IPS-18c (cell line): Measurements from ENCODE around the gene PAF1.
"Not testable (repeated sequence)": the region's sequence is repeated elsewhere in the genome, so short reads cannot be mapped to it uniquely, and the experiment has no call there.

Experiments used
- H3K4me3 ChIP-seq: 2 replicates; pipeline ENCODE4 v1.7.0; 2013; ENCODE audit warnings: low read depth, mild to moderate bottlenecking, low read length, moderate library complexity; ENCODE audit not compliant: insufficient read depth
- H3K9me3 ChIP-seq: one replicate; pipeline ENCODE4 v1.6.1; 2013; ENCODE audit warnings: mild to moderate bottlenecking, low read length, moderate library complexity; ENCODE audit not compliant: control insufficient read depth, insufficient read depth

Gene PAF1

DNA sequence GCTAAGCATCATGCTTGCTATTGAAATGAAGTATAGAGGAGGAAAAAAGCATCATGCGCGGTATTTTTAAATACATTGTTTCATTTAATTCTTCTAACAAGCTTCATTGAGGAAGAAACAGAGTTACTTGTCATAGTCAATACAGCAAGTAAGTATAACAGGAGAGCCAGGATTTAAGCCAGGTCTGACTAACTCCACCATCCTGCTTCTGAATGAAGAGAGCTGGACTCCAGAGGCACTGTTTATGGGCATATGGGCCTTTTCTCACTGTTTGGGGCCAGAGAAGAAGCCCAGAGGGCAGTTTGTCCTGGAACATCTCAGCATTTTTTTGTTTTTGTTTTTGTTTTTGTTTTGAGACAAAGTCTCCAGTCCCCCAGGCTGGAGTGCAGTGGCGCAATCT is 40.8 kb downstream of the PAF1 start:
- Histone ChIP-seq H3K4me3 (no peak overlapping the region), H3K9me3 (no peaks in the 10 kb centered on the region)

DNA sequence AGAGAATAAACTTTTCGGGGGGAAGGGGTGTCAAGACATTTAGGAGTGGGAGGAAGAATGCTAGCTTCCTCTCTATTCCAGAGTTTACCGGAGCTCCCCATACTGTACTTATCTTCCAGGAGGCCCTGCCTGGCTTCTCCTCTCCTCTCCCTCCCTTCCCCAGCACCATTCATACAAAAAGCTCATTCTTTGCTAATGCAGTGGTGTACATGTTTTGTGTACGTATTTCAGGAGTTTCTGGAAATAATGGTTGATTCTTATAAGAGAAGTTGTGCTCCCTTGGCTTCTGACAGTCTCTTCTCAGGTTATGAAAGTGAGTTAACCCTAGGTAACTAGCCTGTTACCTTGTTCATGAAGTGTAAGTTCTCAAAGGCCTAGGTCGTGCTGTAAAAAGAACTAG is 41.6 kb downstream of the PAF1 start:
- H3K4me3 ChIP-seq = no peak overlapping the region

DNA sequence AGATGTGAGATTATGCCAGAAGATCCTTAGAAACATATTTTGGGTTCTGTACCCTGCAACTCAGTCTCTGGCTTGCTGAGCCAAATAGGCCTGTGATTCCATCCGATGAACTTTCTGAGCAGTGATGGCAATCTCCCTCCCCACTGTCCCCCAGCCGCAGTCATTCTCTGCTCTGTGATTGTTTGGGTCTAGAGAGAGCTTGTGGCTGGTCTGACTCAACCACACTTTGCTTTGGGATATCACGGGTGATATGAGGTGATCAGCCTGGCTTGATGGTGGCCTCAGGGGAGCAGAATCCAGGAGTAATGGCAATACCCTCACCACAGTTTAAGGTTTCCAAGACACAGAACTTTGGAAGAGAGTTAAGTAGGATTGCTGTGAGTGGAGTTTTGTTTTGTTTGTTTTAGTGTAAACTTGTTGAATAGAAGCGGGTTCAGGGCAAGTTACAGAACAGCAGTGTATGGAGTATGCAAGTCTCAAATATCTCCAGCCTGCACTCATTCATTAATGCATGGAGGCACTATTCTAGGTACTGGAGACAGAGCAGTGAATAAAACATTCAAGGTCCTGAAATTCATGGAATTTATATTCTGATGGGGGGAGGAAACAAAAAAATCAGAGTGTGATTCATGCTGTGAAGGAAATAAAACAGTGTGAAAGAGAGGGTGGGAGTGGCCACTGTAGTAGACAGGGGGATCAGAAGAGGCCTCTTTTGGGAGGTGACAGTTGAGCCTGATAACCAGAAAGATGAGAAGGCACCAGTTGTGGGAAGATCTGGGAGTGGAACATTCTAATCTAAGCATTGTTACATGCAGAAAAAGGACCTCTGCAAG is 43.4 kb downstream of the PAF1 start:
- H3K4me3 ChIP-seq = no peak overlapping the region
- no peaks in the 10 kb centered on the region for H3K9me3 ChIP-seq

More for the DNA sequence above, 41.6 kb downstream of the PAF1 start:
- H3K9me3 ChIP-seq = no peaks in the 10 kb centered on the region

DNA sequence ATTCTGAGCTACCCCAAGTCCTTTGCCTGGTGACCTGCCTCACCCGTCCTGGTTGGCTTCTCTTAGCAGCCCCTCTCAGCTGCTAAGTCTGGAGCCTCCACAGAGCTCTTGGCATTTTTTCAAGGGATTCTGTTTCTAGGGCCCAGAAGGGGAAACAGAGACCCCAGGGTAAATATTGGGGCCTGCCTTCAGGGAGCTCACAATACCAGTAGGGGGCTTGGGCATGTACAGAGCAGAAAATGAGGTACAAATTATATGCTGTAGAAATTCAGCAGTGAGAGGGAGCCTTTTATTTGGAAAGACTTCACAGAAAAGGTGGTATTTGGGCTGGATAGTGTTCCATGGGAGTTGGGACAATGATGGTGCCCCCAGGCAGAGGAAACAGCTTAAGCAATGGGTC is 45.0 kb downstream of the PAF1 start:
- no peaks in the 10 kb centered on the region for H3K9me3 ChIP-seq
- no peak overlapping the region for H3K4me3 ChIP-seq

DNA sequence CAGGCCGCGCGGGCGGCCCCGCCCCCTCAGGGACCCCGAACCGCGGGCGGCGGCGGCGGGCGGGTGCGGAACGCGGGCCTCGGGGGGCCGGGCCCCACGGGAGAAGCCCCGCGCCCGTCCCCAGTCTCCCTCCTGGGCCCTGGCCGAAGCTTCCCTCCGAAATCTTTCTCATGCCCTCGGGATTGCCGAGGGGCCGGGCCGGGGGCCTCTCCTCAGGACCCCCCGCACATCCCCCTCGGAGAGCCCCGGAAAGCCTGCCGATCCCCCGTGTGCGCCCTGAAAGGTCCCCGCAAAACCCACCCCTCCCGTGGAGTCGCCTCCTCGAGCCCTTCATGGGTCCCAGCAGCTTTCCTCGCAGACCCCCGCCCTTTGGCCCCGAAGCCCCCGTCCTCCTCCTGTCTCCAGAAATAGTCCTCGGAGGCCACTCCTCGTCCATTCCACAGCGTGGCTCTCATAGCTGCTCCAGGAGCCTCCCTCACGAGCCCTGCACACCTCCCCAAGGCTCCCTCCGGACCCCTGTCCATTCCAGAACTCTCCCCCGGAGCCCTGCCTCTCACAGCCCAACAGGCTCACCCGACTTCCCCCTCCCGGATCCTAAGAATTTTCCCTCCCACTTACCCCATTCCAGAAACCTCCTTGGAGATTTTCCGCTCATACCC is 48.1 kb downstream of the PAF1 start:
- Histone ChIP-seq H3K9me3 (no peaks in the 10 kb centered on the region), H3K4me3 (peak overlapping the region; percentile 75)

DNA sequence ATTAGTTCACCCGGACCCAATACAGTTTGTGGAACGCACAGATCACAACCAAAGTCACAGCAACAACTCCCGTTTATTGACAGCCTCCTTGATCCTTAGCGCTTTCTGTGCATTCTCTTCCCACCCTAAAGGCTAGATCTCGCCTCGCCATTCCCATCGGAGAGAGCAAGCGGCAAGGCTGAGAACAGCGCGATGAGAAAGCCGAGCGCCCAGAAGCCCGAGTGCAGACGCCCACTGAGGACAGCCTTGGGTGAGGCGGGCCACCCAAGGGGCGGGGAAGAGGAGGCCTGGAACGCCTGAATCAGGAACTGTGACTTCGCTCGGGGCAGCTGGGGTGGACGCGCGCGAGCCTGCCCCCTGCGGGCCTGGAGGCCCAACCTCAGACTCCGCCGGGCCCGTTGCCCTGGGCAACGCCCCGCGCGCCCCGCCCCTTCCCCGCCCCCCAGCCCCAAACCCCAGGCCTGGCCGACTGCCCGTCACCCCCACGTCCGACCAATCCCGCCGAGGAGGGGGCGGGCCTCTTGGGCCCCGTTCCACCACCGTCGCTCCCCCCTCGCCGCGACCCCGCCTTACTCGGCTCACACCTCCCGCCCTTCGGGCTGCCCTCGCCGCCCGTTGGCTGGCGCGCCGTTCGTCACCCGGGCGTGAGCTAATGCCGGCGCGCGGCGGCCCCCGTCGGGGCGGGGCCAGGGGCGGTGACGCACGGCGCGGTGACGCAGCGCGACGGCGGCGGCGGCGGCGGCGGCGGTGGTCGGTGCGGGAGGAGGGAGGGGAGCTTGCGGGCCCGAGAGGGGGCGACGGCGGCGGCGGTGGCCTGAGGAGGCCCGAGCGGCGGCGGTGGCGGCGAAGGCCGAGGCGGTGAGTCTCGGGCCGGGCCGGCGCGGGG is 48.9 kb downstream of the PAF1 start, which contains the start of gene SAMD4B:
Gene SAMD4B (plus strand): TSS at position 703 of the 886 bp plus-strand sequence. CDS start 14,473 bp downstream, outside the sequence.
- Histone ChIP-seq H3K4me3 (peak within 1 kb of the TSS; percentile 97), H3K9me3 (no peaks in the 10 kb centered on the region)

DNA sequence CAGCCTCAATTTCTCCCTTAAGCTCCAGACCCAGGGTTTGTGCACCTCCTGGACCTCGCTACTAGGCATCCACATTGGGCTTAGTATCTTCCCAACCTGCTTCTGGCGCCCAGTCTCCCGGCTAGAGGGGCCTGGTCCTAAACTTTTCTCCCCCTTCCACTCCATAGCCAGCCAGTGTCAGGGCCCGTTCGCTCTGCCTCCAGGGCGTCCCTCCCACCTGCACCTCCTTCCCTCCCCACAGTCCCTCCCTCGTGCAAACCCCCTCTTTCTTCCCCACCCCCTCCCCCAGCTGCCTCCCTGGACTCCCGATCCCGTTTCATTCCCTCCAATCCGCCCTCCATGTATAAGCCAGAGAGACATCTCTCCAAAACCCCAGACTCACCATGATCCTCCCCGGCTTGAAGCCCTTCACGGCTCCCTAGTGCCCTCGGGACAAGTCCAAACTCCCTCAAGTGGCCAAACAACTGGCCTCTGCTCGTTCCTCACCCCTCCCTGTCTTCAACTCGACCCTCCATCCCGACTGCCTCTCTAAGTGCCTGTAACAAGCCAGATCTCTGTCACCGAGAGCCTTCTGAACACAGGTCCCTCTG is 49.7 kb downstream of the PAF1 start:
- peak overlapping the region; percentile 97 for H3K4me3 ChIP-seq
- peaks cover 2% of the 10 kb centered on the region for H3K9me3 ChIP-seq

DNA sequence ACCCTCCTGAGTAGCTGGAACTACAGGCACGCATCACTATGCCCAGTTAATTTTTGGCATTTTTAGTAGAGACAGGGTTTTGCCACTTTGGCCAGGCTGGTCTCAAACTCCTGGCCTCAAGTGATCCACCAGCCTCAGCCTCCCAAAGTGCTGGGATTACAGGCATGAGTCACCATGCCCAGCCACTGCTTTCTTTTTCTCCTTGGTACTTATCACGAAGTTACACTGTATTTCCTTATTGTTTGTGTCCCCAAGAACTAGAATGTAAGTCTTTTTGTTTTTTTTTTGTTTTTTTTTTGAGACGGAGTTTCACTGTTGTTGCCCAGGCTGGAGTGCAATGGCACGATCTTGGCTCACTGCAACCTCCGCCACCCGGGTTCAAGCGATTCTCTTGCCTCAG is 50.8 kb downstream of the PAF1 start:
- H3K9me3 ChIP-seq, H3K4me3 ChIP-seq: not testable (repeated sequence)

DNA sequence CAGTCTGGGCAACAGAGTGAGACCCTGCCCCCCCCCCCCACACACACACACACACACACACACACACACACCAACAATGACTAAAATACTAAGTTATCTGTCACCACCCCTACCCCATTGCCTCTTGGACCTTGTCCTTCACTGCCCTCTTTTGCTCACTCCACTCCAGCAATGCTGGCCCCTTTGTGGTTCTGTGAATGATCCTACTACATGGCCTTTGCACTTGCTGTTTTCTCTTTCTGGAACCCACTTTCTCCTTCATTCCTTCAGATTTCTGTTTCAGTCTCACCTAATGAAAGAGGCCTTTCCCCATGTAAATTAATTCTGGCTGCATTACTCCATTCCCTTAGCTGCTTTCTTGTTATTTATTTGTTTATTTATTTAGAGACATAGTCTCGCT is 51.2 kb downstream of the PAF1 start:
- H3K4me3 ChIP-seq = no peak overlapping the region
- H3K9me3 ChIP-seq = peaks cover 2% of the 10 kb centered on the region

DNA sequence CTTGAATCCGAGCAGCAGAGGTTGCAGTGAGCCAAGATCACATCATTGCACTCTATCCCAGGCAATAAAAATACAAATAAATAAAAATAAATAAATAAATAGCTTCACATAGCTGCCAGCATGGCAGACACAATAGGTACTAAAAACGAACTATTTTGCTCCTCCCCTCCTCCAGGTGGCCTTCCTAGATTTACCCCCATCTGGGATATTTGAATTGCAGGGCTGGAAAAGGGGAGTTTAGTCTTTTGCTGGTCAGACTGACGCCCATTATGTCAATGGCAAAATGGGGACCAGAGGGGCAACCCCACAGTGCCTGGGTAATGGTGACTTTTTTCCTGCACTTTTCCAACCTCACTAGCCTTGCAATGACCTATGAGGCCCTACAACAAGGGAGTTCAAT is 54.4 kb downstream of the PAF1 start:
- Histone ChIP-seq H3K9me3 (peaks cover 2% of the 10 kb centered on the region), H3K4me3 (no peak overlapping the region)
